ENCODE measurements around the gene THAP11. TPM values are rescaled to one million over a fixed set of nuclear protein-coding genes. Genes with fewer than 3 reads are reported as not detected.

The THAP11 gene
- total RNA-seq, 1 experiment from 2014 or later: 24.8 TPM

- Histone ChIP-seq H3K4me1 (no peaks in the 10 kb centered on the region), H3K9me3 (replicated peaks) (no peaks in the 10 kb centered on the region), H3K36me3 (peaks cover 9% of the 10 kb centered on the region)
Measured at GRCh38 chr16:67864594-67864993, 22.5 kb downstream of the THAP11 start.

GRCh38 chr16:67865318-67865717 lies 23.2 kb downstream of the THAP11 start:
- DNase-seq: peak; percentile 11 to 32
- H3K27ac ChIP-seq: no peak overlapping the region
- H3K4me1 ChIP-seq: no peaks in the 10 kb centered on the region
- no peaks in the 10 kb centered on the region for H3K9me3 ChIP-seq (replicated peaks)
- no peak overlapping the region for H3K4me3 ChIP-seq
- peaks cover 11% of the 10 kb centered on the region for H3K36me3 ChIP-seq
- H3K27me3 ChIP-seq: no peaks in the 10 kb centered on the region

More at GRCh38 chr16:67864594-67864993, 22.5 kb downstream of the THAP11 start:
- Histone ChIP-seq H3K27me3 (no peaks in the 10 kb centered on the region), H3K27ac (no peak overlapping the region), H3K4me3 (no peak overlapping the region)
- no peak for DNase-seq

DNA sequence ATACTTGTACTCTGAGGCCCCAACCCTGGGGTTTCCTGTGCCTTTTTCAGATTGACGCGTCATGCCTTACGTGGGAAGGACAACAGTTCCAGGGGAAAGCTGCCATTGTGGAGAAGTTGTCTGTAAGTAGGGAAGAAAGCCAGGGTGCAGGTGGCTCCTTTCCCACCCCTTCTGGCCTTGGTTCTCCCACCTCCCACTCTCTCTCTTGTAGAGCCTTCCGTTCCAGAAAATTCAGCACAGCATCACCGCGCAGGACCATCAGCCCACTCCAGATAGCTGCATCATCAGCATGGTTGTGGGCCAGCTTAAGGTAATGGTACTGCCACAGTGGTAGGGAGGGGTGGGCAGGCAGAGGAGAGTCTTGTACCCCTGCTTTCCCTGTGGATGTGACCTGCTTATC lies 26.2 kb downstream of the THAP11 start:
- Histone ChIP-seq H3K27me3 (no peaks in the 10 kb centered on the region), H3K4me1 (no peaks in the 10 kb centered on the region), H3K4me3 (no peak overlapping the region), H3K36me3 (peaks cover 6% of the 10 kb centered on the region), H3K9me3 (replicated peaks) (no peaks in the 10 kb centered on the region), H3K27ac (no peak overlapping the region)
- DNase-seq: no peak

DNA sequence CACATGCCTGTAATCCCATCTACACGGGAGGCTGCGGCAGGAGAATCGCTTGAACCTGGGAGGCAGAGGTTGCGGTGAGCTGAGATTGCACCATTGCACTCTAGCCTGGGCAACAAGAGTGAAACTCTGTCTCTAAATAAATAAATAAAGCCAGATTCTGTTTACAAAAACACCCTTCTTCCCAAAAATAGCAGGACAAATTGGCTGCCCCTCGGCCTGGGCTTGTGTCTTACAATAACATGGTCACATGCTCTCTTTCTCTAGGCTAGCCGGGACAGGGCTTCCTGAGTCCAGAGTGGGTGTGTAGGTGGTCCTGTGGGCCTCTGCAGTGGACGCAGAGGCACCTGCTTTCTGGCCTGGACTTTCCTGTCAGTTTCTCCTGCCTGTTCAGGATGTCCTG lies 27.5 kb downstream of the THAP11 start:
- H3K4me3 ChIP-seq: no peak overlapping the region
- H3K9me3 ChIP-seq (replicated peaks): no peaks in the 10 kb centered on the region
- H3K36me3 ChIP-seq: peaks cover 6% of the 10 kb centered on the region
- H3K27ac ChIP-seq: no peak overlapping the region
- no peaks in the 10 kb centered on the region for H3K27me3 ChIP-seq
- DNase-seq: no peak
- no peaks in the 10 kb centered on the region for H3K4me1 ChIP-seq

DNA sequence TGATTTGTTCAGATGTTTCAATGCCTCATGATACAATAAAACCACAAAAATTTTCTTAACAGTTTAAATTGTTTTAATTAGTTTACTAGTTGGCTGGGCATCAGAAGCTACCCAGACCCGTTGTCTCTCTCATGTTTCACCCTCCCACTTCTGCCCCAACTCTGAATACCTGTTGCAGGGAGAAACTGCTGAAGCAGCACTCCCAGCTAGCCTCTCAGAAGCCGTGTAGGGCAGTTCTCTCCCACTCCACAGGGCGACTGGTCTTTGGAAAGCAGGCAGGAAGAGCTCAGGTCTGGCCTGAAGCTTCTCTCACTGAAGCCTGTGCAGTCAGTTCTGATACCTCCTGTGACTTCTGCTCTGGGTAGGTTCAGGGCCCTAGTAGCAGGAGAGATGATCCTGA lies 29.1 kb downstream of the THAP11 start:
- Histone ChIP-seq H3K27me3 (no peaks in the 10 kb centered on the region), H3K9me3 (replicated peaks) (no peaks in the 10 kb centered on the region), H3K36me3 (peaks cover 4% of the 10 kb centered on the region), H3K4me3 (no peak overlapping the region), H3K4me1 (no peaks in the 10 kb centered on the region), H3K27ac (no peak overlapping the region)
- DNase-seq: no peak

DNA sequence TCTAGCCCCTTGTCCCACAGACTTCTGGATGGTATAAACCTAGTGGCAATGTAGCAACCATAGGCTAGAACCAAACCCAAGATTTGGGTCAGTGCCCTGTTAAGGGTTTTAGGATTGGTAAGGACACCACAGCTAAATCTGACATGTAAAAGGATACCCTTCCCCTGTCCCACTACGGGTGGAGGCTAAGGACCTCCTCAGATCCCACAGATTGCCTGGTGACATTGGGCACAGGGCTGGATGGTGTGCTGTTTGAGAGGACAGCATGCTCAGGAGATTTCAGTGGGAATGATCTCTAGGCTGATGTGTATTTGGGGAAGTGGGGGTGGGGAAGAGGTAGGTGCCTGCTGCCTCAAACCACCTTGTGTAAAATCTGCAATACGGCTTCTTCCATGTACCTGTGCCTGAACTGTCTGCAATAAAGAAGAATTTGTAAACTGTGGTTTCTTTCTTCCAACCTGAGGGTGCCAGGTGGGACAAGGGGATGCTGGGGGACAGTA lies 30.1 kb downstream of the THAP11 start:
- H3K4me3 ChIP-seq: peak overlapping the region; percentile 97; the same call in 1 of the 2 replicates
- H3K27me3 ChIP-seq: no peaks in the 10 kb centered on the region
- H3K4me1 ChIP-seq: no peaks in the 10 kb centered on the region
- DNase-seq: no peak
- H3K36me3 ChIP-seq: peaks cover 4% of the 10 kb centered on the region
- H3K27ac ChIP-seq: no peak overlapping the region
- H3K9me3 ChIP-seq (replicated peaks): no peaks in the 10 kb centered on the region

DNA sequence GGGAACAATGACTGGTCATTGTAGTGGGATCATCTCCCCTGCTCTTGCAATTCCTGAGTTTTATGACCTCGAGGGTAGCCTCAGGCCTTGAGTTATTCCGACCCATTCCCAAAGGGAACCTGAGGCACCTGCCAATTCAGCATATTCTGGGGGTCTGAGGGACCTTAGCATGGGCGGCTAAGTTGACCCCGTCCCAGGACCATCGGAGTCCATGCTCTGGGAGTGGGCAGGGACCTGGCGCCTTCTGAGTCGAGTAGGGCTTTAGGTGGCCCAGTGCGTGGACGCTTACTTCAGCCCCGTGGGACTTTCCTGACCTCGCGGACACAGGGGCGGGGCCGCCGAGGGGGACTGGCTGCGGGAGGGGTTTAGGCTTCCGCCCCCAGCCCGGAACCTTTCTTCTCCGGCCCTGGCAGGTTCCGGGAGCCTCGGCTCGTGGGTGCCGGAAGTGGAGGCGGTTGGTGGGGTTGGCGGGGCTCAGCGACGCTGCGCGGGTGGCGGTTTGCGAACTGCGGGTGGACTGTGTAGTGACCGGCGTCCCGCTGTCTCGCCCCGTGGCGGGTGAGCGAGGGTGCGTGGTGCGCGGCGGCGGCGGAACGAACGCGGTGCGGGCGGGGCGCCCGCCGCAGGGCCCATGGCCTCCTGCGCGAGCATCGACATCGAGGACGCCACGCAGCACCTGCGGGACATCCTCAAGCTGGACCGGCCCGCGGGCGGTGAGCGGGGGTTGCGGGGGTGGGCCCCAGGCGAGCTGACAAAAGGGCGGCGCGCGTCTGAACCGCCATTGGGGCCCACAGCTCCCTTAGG lies 30.7 kb downstream of the THAP11 start, which contains the start of gene EDC4:
Gene EDC4 (plus strand): TSS at position 422 of the 804 bp plus-strand sequence. CDS start 210 bp downstream, at position 632.
- peaks cover 4% of the 10 kb centered on the region for H3K36me3 ChIP-seq
- H3K27me3 ChIP-seq: no peaks in the 10 kb centered on the region
- H3K9me3 ChIP-seq (replicated peaks): no peaks in the 10 kb centered on the region
- peak within 1 kb of the TSS; percentile 55 for H3K27ac ChIP-seq
- H3K4me3 ChIP-seq: peak within 1 kb of the TSS; percentile 97
- DNase-seq: peak; percentile 72 to 77
- no peaks in the 10 kb centered on the region for H3K4me1 ChIP-seq

- peaks cover 7% of the 10 kb centered on the region for H3K36me3 ChIP-seq
Measured at GRCh38 chr16:67873435-67874370, 31.6 kb downstream of the THAP11 start.

DNA sequence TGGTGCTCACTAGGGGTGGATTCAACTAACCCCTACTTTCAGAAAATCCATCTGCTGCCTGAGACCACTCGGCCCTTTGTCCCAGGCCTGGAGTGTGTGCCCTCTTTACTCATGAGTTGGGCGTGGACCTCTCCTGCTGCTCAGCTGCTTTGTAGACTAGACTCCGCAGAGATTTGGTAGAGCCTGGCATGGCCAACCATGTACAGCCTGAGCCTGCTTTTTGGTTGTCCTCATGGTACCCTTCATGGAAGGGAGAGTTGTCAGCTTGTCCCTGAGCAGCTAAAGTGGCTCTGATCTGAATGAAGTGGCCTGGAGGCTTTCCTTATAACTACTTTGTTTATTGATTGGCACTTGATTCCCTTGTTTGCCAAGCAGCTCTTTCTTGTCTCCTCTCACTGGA lies 32.3 kb downstream of the THAP11 start:
- DNase-seq: no peak
- Histone ChIP-seq H3K27ac (no peak overlapping the region), H3K9me3 (replicated peaks) (no peaks in the 10 kb centered on the region), H3K36me3 (peaks cover 7% of the 10 kb centered on the region), H3K4me1 (no peaks in the 10 kb centered on the region), H3K27me3 (no peaks in the 10 kb centered on the region), H3K4me3 (no peak overlapping the region)

More at GRCh38 chr16:67873435-67874370, 31.6 kb downstream of the THAP11 start:
- DNase-seq: no peak
- Histone ChIP-seq H3K4me3 (peak overlapping the region; percentile 97), H3K27ac (peak overlapping the region; percentile 55), H3K9me3 (replicated peaks) (no peaks in the 10 kb centered on the region), H3K4me1 (no peaks in the 10 kb centered on the region), H3K27me3 (no peaks in the 10 kb centered on the region)

DNA sequence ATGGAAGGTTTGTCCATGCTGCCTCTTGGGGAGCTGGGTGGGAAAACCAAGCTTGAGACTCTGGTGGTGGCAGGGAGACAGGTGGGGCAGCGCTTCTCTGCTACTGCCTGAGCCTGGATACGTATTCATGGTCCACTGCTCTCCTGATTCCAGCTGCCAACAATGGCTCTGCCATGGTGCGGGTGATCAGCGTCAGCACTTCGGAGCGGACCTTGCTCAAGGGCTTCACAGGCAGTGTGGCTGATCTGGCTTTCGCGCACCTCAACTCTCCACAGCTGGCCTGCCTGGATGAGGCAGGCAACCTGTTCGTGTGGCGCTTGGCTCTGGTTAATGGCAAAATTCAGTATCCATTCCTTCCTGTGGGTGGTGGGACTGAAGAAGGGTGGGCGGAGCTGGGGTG lies 34.9 kb downstream of the THAP11 start:
- H3K4me3 ChIP-seq: no peak overlapping the region
- no peaks in the 10 kb centered on the region for H3K9me3 ChIP-seq (replicated peaks)
- DNase-seq: no peak
- H3K36me3 ChIP-seq: peaks cover 9% of the 10 kb centered on the region; the same call in 1 of the 2 replicates
- peaks cover 2% of the 10 kb centered on the region; the same call in 1 of the 2 replicates for H3K4me1 ChIP-seq
- H3K27me3 ChIP-seq: no peaks in the 10 kb centered on the region
- H3K27ac ChIP-seq: no peak overlapping the region

GRCh38 chr16:67878232-67878631 lies 36.1 kb downstream of the THAP11 start:
- Histone ChIP-seq H3K4me1 (peaks cover 4% of the 10 kb centered on the region; the same call in 1 of the 2 replicates), H3K4me3 (no peak overlapping the region), H3K27ac (no peak overlapping the region), H3K9me3 (replicated peaks) (no peaks in the 10 kb centered on the region), H3K36me3 (peaks cover 10% of the 10 kb centered on the region; the same call in 1 of the 2 replicates), H3K27me3 (no peaks in the 10 kb centered on the region)
- no peak for DNase-seq

- Histone ChIP-seq H3K27me3 (no peaks in the 10 kb centered on the region), H3K36me3 (peaks cover 14% of the 10 kb centered on the region), H3K9me3 (replicated peaks) (no peaks in the 10 kb centered on the region), H3K27ac (no peak overlapping the region), H3K4me1 (peaks cover 4% of the 10 kb centered on the region; the same call in 1 of the 2 replicates), H3K4me3 (no peak overlapping the region)
- no peak for DNase-seq
Measured at GRCh38 chr16:67878846-67879245, 36.7 kb downstream of the THAP11 start.

DNA sequence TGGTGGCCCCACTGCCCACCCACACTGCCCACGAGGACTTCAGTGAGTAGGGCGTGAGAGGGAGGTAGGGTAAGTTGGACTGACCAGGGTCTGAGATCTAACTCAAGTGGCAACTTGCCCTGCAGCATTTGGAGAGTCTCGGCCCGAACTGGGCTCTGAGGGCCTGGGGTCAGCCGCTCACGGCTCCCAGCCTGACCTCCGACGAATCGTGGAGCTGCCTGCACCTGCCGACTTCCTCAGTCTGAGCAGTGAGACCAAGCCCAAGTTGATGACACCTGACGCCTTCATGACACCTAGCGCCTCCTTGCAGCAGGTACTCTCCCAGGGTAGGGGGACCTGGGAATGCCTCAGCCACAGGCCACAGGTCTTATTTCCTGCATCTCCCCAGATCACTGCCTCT lies 37.3 kb downstream of the THAP11 start:
- H3K4me1 ChIP-seq: peaks cover 4% of the 10 kb centered on the region; the same call in 1 of the 2 replicates
- peaks cover 17% of the 10 kb centered on the region for H3K36me3 ChIP-seq
- no peak overlapping the region for H3K4me3 ChIP-seq
- no peaks in the 10 kb centered on the region for H3K27me3 ChIP-seq
- DNase-seq: no peak
- no peaks in the 10 kb centered on the region for H3K9me3 ChIP-seq (replicated peaks)
- H3K27ac ChIP-seq: no peak overlapping the region

DNA sequence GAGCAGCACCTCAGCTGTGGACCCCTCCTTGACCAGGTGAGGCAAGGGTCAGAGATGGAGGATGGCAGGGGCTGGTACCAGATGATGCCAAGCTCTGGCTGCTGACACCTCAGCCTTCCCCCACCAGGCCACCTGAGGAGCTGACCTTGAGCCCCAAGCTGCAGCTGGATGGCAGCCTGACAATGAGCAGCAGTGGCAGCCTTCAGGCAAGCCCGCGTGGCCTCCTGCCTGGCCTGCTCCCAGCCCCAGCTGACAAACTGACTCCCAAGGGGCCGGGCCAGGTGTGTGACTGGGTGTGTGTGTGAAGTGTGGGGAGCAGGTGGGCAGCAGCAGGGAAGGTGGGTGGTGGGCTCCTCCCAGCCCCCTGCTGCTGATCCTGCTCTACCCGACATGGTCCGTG lies 37.8 kb downstream of the THAP11 start:
- peaks cover 17% of the 10 kb centered on the region for H3K36me3 ChIP-seq
- no peaks in the 10 kb centered on the region for H3K27me3 ChIP-seq
- peaks cover 4% of the 10 kb centered on the region; the same call in 1 of the 2 replicates for H3K4me1 ChIP-seq
- no peak for DNase-seq
- H3K27ac ChIP-seq: no peak overlapping the region
- H3K4me3 ChIP-seq: no peak overlapping the region
- no peaks in the 10 kb centered on the region for H3K9me3 ChIP-seq (replicated peaks)
